ENCODE results near the gene SPTBN4. TPM values are rescaled to one million over a fixed set of nuclear protein-coding genes. Genes with fewer than 3 reads are reported as not detected.

SPTBN4 gene
- total and polyA plus RNA-seq, 2 of the 4 experiments (the other 2 are of a cell fraction), result 0.72 to 0.91 TPM

DNA sequence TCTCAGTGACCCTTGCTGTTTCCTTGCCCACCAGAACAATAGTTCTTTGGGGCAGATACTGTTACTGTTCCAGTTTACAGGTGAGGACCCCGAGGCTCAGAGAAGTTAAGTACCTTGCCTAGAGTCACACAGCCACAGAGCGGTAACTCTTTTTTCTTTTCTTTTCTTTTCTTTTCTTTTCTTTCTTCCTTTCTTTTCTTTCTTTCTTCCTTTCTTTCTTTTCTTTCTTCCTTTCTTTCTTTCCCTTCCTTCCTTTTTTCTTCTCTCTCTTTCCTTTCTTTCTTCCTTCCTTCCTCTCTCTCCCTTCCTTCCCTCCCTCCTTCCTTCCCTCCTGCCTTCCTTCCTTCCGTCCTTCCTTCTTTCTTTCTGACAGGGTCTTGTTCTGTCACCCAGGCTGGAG lies 48.8 kb upstream of the SPTBN4 start:
- Histone ChIP-seq H4K5ac (ENCODE audit: low read depth, low read length) (no peak overlapping the region), H4K8ac (ENCODE audit: low read depth in 2 of 2, low read length in 2 of 2) (peak overlapping the region; percentile 50 to 90; a peak in 2 of 4 replicates), H3K9me1 (ENCODE audit: insufficient read depth, low read length) (peaks cover 9% of the 10 kb centered on the region), H3K27me3 (ENCODE audit: control insufficient read depth, insufficient read depth, low read length) (no peaks in the 10 kb centered on the region), H3K4me3 (ENCODE audit: insufficient read depth, low read depth, low read length) (no peak overlapping the region), H3K14ac (replicated peaks; ENCODE audit: low read depth, low read length) (no peak overlapping the region), H3K27ac (ENCODE audit: insufficient read depth, low read length) (no peak overlapping the region), H2AK9ac (replicated peaks; ENCODE audit: low read depth, low read length, poor library complexity) (no peak overlapping the region), H3K9ac (ENCODE audit: low read depth, low read length) (no peak overlapping the region), H2BK5ac (ENCODE audit: low read depth, low read length, poor library complexity, severe bottlenecking) (no peak overlapping the region), H3K18ac (ENCODE audit: low read depth, low read length) (no peak overlapping the region), H2AK5ac (ENCODE audit: low read depth, low read length) (peak overlapping the region; percentile 81), H4K91ac (ENCODE audit: insufficient read depth, low read depth, low read length) (peak overlapping the region; percentile 31; the same call in 1 of the 2 replicates), H2BK20ac (ENCODE audit: low read depth, low read length) (no peak overlapping the region), H3K36me3 (ENCODE audit: control insufficient read depth, insufficient read depth, low read length) (peaks cover 9% of the 10 kb centered on the region), H3K56ac (ENCODE audit: extremely low read depth, insufficient read depth, low read length) (no peak overlapping the region), H3K79me1 (ENCODE audit: low read depth in 1 of 2, low read length in 2 of 2) (peaks cover 0 to 17% of the 10 kb centered on the region in 2 experiments; a peak in 1 of 4 replicates), H3K9me3 (ENCODE audit: control insufficient read depth, insufficient read depth, low read length) (no peaks in the 10 kb centered on the region), H4K20me1 (ENCODE audit: insufficient read depth, low read length) (no peaks in the 10 kb centered on the region), H3K4me1 (ENCODE audit: control insufficient read depth, insufficient read depth, low read length) (peaks cover 9% of the 10 kb centered on the region), H2BK15ac (ENCODE audit: low read depth, low read length) (no peak overlapping the region; the same call in 2 of the 3 replicates), H3K4me2 (ENCODE audit: low read depth, low read length) (no peak overlapping the region), H2BK120ac (ENCODE audit: low read depth, low read length) (peak overlapping the region; percentile 58; the same call in 1 of the 2 replicates), H2AFZ (replicated peaks; ENCODE audit: low read length, poor library complexity) (no peak overlapping the region), H3K23ac (ENCODE audit: low read depth, low read length) (no peak overlapping the region), H3K4ac (ENCODE audit: low read depth, low read length) (peak overlapping the region; percentile 66; the same call in 1 of the 2 replicates)
- WGBS, 2 experiments (ENCODE audit: extremely low coverage in 2 of 2, insufficient read length in 1 of 2), result 90% methylated on average over 2 of the region's 3 CpGs; no CpG with 5 or more reads in 1 of the 2 experiments
- dilution Hi-C loops (cut with HindIII; ENCODE audit: low sequenced_read_pairs, unreplicated experiment) (no loop called here), in situ Hi-C loops (cut with MboI; ENCODE audit: low sequenced_read_pairs) (no loop called here), intact Hi-C loops (cut with micrococcal nuclease) (no loop called here)
- no TSS peak for BruUV-seq (replicated peaks)
- ChIA-PET POLR2A (ENCODE audit: unreplicated experiment) (interaction anchor here (1.3 kb wide), 1 partner anchor 8 kb away, joined by 4 read pairs; no protein-coding TSS in a partner anchor), CTCF (no interaction called here)
- TF ChIP-seq RCOR1 (IDR thresholded peaks at IDR 0.05; ENCODE audit: insufficient replicate concordance, low read length), result no peak
- TF ChIP-seq MAZ (IDR thresholded peaks at IDR 0.05; ENCODE audit: borderline replicate concordance, low read depth, low read length), result no peak
- no peak for TF ChIP-seq BHLHE40 (IDR thresholded peaks at IDR 0.05; ENCODE audit: low read depth, low read length)
- no peak for TF ChIP-seq FOS (IDR thresholded peaks at IDR 0.05; ENCODE audit: low read depth, low read length)
- TF ChIP-seq RFX5 (IDR thresholded peaks at IDR 0.05; ENCODE audit: low read depth, low read length), result no peak
- no peak for TF ChIP-seq CEBPB (IDR thresholded peaks at IDR 0.05; ENCODE audit: low read depth, low read length)
- TF ChIP-seq, protein P1, sequence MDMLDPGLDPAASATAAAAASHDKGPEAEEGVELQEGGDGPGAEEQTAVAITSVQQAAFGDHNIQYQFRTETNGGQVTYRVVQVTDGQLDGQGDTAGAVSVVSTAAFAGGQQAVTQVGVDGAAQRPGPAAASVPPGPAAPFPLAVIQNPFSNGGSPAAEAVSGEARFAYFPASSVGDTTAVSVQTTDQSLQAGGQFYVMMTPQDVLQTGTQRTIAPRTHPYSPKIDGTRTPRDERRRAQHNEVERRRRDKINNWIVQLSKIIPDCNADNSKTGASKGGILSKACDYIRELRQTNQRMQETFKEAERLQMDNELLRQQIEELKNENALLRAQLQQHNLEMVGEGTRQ (IDR thresholded peaks at IDR 0.05; ENCODE audit: low read depth, low read length), result no peak
- no peak for TF ChIP-seq MAFK (IDR thresholded peaks at IDR 0.05; ENCODE audit: low read depth, low read length)
- no peak for TF ChIP-seq NFE2L2 (IDR thresholded peaks at IDR 0.05; ENCODE audit: low read depth, low read length)
- TF ChIP-seq ELK1 (IDR thresholded peaks at IDR 0.05; ENCODE audit: borderline replicate concordance, low read depth, low read length), result no peak
- TF ChIP-seq SMC3 (IDR thresholded peaks at IDR 0.05; ENCODE audit: low read depth, low read length), result no peak
- no peak for TF ChIP-seq POLR2A (IDR thresholded peaks at IDR 0.05; ENCODE audit: low read depth, low read length)
- TF ChIP-seq CHD1 (IDR thresholded peaks at IDR 0.05; ENCODE audit: low read depth, low read length), result no peak
- TF ChIP-seq, protein P2, sequence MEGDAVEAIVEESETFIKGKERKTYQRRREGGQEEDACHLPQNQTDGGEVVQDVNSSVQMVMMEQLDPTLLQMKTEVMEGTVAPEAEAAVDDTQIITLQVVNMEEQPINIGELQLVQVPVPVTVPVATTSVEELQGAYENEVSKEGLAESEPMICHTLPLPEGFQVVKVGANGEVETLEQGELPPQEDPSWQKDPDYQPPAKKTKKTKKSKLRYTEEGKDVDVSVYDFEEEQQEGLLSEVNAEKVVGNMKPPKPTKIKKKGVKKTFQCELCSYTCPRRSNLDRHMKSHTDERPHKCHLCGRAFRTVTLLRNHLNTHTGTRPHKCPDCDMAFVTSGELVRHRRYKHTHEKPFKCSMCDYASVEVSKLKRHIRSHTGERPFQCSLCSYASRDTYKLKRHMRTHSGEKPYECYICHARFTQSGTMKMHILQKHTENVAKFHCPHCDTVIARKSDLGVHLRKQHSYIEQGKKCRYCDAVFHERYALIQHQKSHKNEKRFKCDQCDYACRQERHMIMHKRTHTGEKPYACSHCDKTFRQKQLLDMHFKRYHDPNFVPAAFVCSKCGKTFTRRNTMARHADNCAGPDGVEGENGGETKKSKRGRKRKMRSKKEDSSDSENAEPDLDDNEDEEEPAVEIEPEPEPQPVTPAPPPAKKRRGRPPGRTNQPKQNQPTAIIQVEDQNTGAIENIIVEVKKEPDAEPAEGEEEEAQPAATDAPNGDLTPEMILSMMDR (conservative IDR thresholded peaks at IDR 0.05; ENCODE audit: low read depth, low read length), result no peak
- TF ChIP-seq RAD21 (IDR thresholded peaks at IDR 0.05; ENCODE audit: low read length), result no peak
- TF ChIP-seq MXI1 (IDR thresholded peaks at IDR 0.05; ENCODE audit: borderline replicate concordance, low read depth, low read length), result no peak
- ATAC-seq (ENCODE audit: low read depth), result no peak
- no peak for DNase-seq
